Peyer's patch (tissue), 4 donors: Measurements from ENCODE around the gene P2RX1. TPM values are rescaled to one million over a fixed set of nuclear protein-coding genes. Genes with fewer than 3 reads are reported as not detected.
A peak's percentile ranks its signal among the peaks of the same experiment; 100 is the strongest.

ENCODE experiments used
- DNase-seq, 3 donors: peaks; one replicate each; pipeline ENCODE4 v3.0.0-alpha.2; 2017 to 2019
- H3K27ac ChIP-seq, 4 donors: fragments of 200-600 bp; sonication (generic); one replicate each; pipeline ENCODE4 v1.5.1; 2016 to 2019
- H3K27me3 ChIP-seq, 2 donors: fragments of 200-600 bp; sonication (generic); one replicate each; pipeline ENCODE4 v1.5.1; 2019
- H3K36me3 ChIP-seq, 3 donors: fragments of 200-600 bp; sonication (generic); one replicate each; pipeline ENCODE4 v1.5.1; 2016 to 2019
- H3K4me1 ChIP-seq, 4 donors: fragments of 200-600 bp; sonication (generic); one replicate each; pipeline ENCODE4 v1.5.1; 2016 to 2019
- H3K4me3 ChIP-seq, 4 donors: fragments of 200-600 bp; sonication (generic); 1 replicate in 3 of 4; 2 replicates in 1 of 4; pipeline ENCODE4 v1.5.1; 2016 to 2019; ENCODE audit warnings: mild to moderate bottlenecking in 1 of 4
- H3K9me3 ChIP-seq, 4 donors: fragments of 200-600 bp; sonication (generic); one replicate each; pipeline ENCODE4 v1.5.1; 2016 to 2019; ENCODE audit warnings: mild to moderate bottlenecking in 1 of 4
- POLR2A ChIP-seq, 2 donors: fragments of 450-650 bp; IDR thresholded peaks; one replicate each; pipeline ENCODE4 v1.5.1; 2017; ENCODE audit warnings: antibody characterized with exemption in 2 of 2, mild to moderate bottlenecking in 2 of 2, moderate library complexity in 2 of 2
- total RNA-seq, 4 donors: library from RNA; depleted of rRNA; stranded (reverse); fragments of >200 nt; gene quantifications; one replicate each; pipeline ENCODE4 v1.1.0, GENCODE V29; 2016
- TF ChIP-seq, protein P1 (sequence below), 6 experiments: fragments of 450-650 bp in 4 of 6; fragments of 200-600 bp in 2 of 6; sonication (generic) in 1 of 6; IDR thresholded peaks; one replicate each; pipeline ENCODE4 v1.5.1; 2017 to 2019; ENCODE audit warnings: antibody characterized with exemption in 6 of 6, mild to moderate bottlenecking in 3 of 6, moderate library complexity in 1 of 6

Gene P2RX1
- total RNA-seq, result 10 to 100 TPM in 1 of 4 donors, 1 to 10 TPM in 2, under 1 TPM in 1; 0.88 to 27.2 (median 4.3) TPM

DNA sequence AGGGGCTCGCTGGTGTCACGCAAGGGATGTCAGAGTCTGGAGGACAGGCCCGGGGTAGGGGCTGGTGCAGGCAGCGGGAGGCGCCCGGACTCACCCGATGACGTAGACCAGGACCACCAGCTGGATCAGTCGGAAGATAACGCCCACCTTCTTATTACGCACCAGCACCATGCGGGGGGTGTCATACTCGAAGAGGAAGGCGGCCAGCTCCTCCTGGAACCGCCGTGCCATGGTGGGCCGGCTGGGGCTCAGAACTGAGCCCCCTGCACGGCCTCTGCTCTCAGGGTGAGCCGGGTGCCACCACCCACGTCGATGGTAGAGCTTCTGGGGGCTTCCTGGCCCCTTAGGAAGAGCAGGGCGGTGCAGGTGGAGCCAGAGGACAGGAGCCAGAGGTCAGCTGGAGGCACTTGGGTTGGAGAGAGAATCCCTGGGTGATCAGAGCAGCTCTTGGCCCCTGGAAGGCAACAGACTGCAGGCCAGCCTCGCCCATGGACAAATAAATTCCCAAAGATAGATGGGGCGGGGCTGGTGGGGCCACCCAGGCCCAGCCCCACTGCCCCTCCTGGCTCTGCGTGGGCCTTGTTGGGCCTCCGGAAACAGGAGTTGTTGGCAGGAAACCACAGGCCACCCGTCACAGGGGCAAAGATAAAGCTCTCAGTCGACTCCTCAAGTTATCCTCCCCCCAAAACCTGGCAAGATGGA, at the start of gene P2RX1:
P2RX1 (minus strand) TSS at position 471 of the 702 bp plus-strand sequence; CDS start at position 231, 240 bp downstream.
- no peak for TF ChIP-seq POLR2A (IDR thresholded peaks at IDR 0.05)
- TF ChIP-seq, protein P1, sequence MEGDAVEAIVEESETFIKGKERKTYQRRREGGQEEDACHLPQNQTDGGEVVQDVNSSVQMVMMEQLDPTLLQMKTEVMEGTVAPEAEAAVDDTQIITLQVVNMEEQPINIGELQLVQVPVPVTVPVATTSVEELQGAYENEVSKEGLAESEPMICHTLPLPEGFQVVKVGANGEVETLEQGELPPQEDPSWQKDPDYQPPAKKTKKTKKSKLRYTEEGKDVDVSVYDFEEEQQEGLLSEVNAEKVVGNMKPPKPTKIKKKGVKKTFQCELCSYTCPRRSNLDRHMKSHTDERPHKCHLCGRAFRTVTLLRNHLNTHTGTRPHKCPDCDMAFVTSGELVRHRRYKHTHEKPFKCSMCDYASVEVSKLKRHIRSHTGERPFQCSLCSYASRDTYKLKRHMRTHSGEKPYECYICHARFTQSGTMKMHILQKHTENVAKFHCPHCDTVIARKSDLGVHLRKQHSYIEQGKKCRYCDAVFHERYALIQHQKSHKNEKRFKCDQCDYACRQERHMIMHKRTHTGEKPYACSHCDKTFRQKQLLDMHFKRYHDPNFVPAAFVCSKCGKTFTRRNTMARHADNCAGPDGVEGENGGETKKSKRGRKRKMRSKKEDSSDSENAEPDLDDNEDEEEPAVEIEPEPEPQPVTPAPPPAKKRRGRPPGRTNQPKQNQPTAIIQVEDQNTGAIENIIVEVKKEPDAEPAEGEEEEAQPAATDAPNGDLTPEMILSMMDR (IDR thresholded peaks at IDR 0.05), result no peak
- no peaks in the 10 kb centered on the region for H3K36me3 ChIP-seq
- no peaks in the 10 kb centered on the region for H3K9me3 ChIP-seq
- H3K4me3 ChIP-seq, result peak within 1 kb of the TSS in 3 of 4 donors; percentile 31 to 34 (median 34)
- H3K4me1 ChIP-seq, result peaks cover 0 to 43% (median 22%) of the 10 kb centered on the region in 4 donors
- peak in 2 of 3 donors; percentile 72 to 81 for DNase-seq
- H3K27ac ChIP-seq, result peak within 1 kb of the TSS; percentile 74 to 85 (median 80)
- no peaks in the 10 kb centered on the region for H3K27me3 ChIP-seq

DNA sequence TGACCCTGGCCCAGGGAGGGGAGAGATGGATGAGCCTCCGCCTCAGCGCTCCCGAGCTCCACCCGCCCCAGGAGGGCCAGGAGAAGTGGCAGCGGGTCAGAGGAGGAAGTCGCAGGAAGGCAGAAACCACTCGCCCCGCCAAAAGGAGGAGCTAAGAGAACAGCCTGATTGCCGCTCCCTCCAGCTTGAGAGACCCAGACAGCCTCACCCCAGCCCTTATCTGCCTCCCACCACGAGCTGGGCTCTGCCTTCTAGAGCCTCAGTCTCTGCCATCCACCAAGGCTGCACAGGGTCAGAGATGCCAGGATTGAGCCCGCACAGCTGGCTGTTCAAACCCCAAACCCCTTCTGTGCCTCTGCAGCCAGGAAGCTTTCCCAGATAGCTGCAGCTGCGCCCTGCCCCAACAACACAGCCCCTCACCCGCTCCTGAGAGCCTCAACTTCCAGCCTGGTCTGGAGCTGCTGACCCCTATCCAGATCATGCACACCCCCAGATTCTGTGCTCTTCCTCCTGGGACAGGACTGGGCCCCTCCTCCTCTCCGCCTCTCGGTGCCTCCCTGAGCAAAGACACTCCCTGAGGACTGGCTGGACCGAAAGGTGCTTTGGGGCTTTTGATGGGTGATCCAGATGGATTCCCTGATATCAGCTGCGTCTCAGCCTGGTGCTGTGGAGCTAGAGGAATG, 49.0 kb upstream of the P2RX1 start:
- peak; percentile 50 to 70 for TF ChIP-seq POLR2A (IDR thresholded peaks at IDR 0.05)
- TF ChIP-seq, protein P1 (IDR thresholded peaks at IDR 0.05), result no peak
- Histone ChIP-seq H3K27me3 (no peaks in the 10 kb centered on the region), H3K27ac (peak overlapping the region; percentile 78 to 99 (median 90)), H3K4me1 (peaks cover 3 to 52% (median 39%) of the 10 kb centered on the region in 4 donors), H3K36me3 (no peaks in the 10 kb centered on the region), H3K4me3 (peak overlapping the region; percentile 68 to 98 (median 81)), H3K9me3 (no peaks in the 10 kb centered on the region)
- peak; percentile 85 to 92 (median 86) for DNase-seq

DNA sequence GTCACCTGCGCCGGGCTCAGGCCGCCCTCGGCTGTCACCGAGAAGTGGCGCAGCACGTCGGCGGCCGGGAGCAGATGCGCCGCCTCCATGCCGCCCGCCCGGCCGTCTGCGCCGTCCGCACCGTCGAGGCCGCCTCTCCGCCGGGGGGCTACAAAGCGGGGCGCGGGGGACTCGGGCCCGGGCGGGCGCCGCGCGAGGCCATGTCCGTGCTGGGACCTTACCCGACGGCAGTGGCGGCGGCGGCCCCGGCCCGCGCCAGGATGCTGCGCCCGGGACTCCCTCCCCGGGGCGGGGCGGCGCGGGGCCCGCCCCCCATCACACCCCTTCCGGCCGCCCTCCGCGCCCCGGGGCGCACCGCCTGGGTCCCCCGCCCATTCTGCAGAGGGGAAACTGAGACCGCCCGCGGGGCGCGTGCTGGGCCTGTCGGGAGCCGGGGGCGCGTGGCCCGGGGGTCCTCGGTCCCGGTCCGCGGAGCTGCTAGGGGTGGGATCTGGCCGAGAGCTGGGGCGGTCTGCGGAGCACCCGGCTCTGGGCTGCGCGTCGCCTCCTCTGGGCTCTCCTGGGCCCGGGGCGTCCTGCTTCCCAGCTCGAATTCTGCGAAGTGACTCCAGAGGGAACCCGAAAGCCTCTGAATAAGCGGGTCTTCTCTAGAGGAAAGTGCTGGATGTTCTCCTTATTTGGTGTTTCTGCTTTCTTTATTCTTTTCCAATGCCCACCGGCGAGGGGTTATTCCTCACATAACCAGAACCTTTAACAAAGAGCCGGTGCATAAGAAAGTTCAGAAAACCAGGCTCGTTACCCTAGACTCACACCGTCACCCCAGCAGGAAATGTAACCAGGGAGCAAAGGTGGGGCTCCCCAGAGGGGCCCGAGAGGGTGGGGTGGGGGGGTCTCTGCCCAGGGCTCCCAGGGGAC, 48.2 kb upstream of the P2RX1 start, which contains the start of gene ATP2A3:
ATP2A3 (minus strand) TSS at position 235 of the 915 bp plus-strand sequence; CDS start at position 89, 146 bp downstream.
- no peaks in the 10 kb centered on the region for H3K27me3 ChIP-seq
- peak; percentile 75 to 82 (median 82) for DNase-seq
- H3K36me3 ChIP-seq, result no peaks in the 10 kb centered on the region
- peaks cover 3 to 60% (median 47%) of the 10 kb centered on the region in 4 donors for H3K4me1 ChIP-seq
- peak within 1 kb of the TSS; percentile 68 to 98 (median 81) for H3K4me3 ChIP-seq
- TF ChIP-seq, protein P1 (IDR thresholded peaks at IDR 0.05), result no peak
- TF ChIP-seq POLR2A (IDR thresholded peaks at IDR 0.05), result peak in 1 of 2 donors; percentile 70
- peak within 1 kb of the TSS; percentile 78 to 99 (median 90) for H3K27ac ChIP-seq
- no peaks in the 10 kb centered on the region for H3K9me3 ChIP-seq

DNA sequence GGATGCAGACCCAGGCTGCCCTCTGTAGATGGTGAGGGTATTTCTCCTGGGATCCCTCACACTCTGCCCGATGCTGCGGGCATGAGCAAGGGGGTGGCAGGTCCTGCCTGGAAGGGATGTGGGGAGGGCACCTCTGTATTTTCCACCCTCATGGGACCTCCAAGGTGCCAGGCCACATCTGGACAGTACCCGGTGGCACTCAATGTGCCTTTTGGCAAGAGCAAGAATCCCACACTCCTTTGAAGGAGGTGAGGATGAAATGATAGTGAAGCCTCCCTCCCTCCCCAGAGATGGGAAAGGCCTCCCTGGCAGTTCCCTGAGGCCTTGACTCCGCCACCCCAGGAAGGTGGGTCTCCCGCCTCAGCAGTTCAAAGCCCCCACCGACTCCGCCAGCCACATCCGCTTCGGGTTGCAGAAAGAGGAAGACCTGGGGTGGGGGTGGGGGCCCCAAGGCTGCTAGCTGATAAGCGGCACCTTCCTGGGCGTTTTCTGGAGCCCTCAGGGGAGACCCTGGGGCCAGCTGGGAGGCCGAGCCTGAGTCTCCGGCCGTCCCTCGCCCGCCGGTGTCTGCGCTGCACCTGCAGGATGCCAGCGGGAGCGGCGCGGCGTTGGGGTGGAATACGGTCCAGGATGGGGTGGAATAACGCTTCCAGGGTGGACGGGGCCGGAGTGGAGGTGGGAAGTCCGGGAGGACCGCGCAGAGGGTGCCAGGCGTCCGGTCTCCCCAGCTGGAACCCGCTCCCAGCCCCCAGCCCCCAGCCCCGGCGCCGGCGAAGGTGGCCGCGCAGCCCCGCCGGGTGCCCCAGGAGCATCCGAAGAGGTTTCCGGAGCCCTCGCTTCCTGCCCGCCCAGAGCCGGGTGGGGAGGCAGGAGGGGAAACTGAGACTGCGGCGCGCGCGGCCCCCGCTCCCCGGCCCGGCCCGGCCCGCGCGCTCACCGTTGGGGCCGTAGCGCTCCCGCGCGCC, 47.3 kb upstream of the P2RX1 start:
- Histone ChIP-seq H3K36me3 (no peaks in the 10 kb centered on the region), H3K4me3 (peak overlapping the region; percentile 68 to 98 (median 81)), H3K9me3 (no peaks in the 10 kb centered on the region), H3K27ac (peak overlapping the region; percentile 78 to 99 (median 90)), H3K4me1 (peaks cover 3 to 67% (median 51%) of the 10 kb centered on the region in 4 donors), H3K27me3 (no peaks in the 10 kb centered on the region)
- TF ChIP-seq POLR2A (IDR thresholded peaks at IDR 0.05), result no peak
- TF ChIP-seq, protein P1 (IDR thresholded peaks at IDR 0.05), result no peak
- DNase-seq, result peak; percentile 65 to 97 (median 95)
